ENCODE measurements around the gene ZNF408.

The ZNF408 gene

DNA sequence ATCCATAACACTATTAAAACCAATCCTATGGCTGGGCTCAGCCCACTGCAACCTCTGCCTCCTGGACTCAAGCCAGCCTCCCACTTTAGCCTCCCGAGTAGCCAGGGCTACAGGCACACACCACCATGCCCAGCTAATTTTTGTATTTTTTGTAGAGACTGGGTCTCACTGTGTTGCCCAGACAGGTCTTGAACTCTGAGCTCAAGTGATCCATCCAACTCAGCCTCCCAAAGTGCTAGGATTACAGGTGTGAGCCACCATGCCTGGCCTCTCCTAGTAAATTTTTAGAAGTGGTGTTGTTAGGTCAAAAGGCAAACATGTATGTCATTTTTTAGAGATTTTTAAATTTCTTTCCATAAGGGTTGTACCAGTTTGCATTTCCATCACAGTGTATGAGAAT lies 32.4 kb downstream of the ZNF408 start:
- Histone ChIP-seq H3K27ac (ENCODE audit: low read depth, low read length) (no peak overlapping the region), H3K27me3 (ENCODE audit: control insufficient read depth in 1 of 2, insufficient read depth in 2 of 2, low read length in 2 of 2) (no peaks in the 10 kb centered on the region), H3K4me3 (ENCODE audit: low read depth in 1 of 2, low read length in 2 of 2) (no peak overlapping the region), H3K9me3 (ENCODE audit: low read length) (no peaks in the 10 kb centered on the region), H3K4me1 (ENCODE audit: insufficient read depth, low read length) (no peaks in the 10 kb centered on the region), H3K36me3 (ENCODE audit: insufficient read depth, low read length) (no peaks in the 10 kb centered on the region), H3K9ac (ENCODE audit: low read length) (no peak overlapping the region)

DNA sequence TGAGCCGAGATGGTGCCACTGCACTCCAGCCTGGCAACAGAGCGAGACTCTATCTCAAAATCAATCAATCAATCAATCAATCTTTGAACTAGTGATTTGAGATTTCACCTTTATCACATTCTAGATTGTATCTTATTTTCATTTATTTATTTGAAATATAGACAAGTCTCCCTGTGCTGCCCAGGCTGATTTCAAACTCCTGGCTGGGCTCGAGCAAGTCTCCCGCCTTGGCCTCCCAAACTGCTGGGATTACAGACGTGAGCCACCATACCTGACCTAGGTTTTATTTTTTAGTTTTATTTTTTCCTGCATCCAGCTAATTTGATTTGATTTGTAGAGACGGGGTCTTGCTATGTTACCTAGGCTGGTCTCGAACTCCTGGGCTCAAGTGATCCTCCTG lies 35.3 kb downstream of the ZNF408 start:
- Histone ChIP-seq H3K27ac (ENCODE audit: low read depth, low read length) (no peak overlapping the region), H3K9me3 (ENCODE audit: low read length) (no peaks in the 10 kb centered on the region), H3K9ac (ENCODE audit: low read length) (no peak overlapping the region), H3K4me3 (ENCODE audit: low read depth in 1 of 2, low read length in 2 of 2) (no peak overlapping the region), H3K4me1 (ENCODE audit: insufficient read depth, low read length) (no peaks in the 10 kb centered on the region), H3K27me3 (ENCODE audit: control insufficient read depth in 1 of 2, insufficient read depth in 2 of 2, low read length in 2 of 2) (no peaks in the 10 kb centered on the region), H3K36me3 (ENCODE audit: insufficient read depth, low read length) (no peaks in the 10 kb centered on the region)

DNA sequence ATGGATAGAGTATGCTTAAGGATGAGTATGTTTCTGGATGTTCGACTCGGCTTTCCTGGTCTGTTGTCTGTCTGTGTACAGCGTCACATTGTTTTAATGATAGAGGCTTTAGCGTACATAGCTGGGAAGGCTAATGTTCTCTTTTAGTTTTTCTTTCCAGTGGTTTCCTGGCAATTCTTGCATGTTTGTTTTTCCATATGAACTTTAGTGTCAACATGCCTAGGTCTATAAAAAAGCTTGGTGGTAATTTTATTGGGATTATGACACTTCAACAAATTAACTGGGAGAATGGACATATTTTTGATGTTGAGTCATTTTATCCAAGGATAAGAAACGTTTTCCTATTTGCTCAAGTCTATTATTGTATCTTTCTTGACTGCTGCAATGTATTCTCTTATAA lies 35.8 kb downstream of the ZNF408 start:
- H3K36me3 ChIP-seq (ENCODE audit: insufficient read depth, low read length) = no peaks in the 10 kb centered on the region
- H3K9me3 ChIP-seq (ENCODE audit: low read length) = no peaks in the 10 kb centered on the region
- no peak overlapping the region for H3K9ac ChIP-seq (ENCODE audit: low read length)
- H3K27ac ChIP-seq (ENCODE audit: low read depth, low read length) = no peak overlapping the region
- H3K4me3 ChIP-seq (ENCODE audit: low read depth in 1 of 2, low read length in 2 of 2) = no peak overlapping the region
- H3K4me1 ChIP-seq (ENCODE audit: insufficient read depth, low read length) = no peaks in the 10 kb centered on the region
- no peaks in the 10 kb centered on the region for H3K27me3 ChIP-seq (ENCODE audit: control insufficient read depth in 1 of 2, insufficient read depth in 2 of 2, low read length in 2 of 2)

DNA sequence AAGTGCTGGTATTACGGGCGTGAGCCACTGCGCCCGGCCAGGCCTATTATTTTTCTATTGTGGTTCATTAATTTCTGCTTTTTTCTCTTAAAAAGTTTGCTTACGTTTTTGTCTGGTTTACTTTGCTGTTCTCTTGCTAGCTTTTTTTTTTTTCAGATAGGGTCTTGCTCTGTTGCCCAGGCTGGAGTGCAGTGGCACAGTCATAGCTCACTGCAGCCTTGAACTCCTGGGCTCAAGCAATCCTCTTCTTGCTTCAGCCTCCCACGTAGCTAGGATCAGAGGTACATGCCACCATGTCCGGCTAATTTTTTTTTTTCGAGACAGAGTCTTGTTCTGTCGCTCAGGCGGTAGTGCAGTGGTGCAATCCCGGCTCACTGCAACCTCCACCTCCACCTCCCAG lies 36.9 kb downstream of the ZNF408 start:
- Histone ChIP-seq H3K4me1 (ENCODE audit: insufficient read depth, low read length) (no peaks in the 10 kb centered on the region), H3K36me3 (ENCODE audit: insufficient read depth, low read length) (no peaks in the 10 kb centered on the region), H3K9me3 (ENCODE audit: low read length) (no peaks in the 10 kb centered on the region), H3K27ac (ENCODE audit: low read depth, low read length) (no peak overlapping the region), H3K9ac (ENCODE audit: low read length) (no peak overlapping the region), H3K27me3 (ENCODE audit: control insufficient read depth in 1 of 2, insufficient read depth in 2 of 2, low read length in 2 of 2) (no peaks in the 10 kb centered on the region), H3K4me3 (ENCODE audit: low read depth in 1 of 2, low read length in 2 of 2) (no peak overlapping the region)

DNA sequence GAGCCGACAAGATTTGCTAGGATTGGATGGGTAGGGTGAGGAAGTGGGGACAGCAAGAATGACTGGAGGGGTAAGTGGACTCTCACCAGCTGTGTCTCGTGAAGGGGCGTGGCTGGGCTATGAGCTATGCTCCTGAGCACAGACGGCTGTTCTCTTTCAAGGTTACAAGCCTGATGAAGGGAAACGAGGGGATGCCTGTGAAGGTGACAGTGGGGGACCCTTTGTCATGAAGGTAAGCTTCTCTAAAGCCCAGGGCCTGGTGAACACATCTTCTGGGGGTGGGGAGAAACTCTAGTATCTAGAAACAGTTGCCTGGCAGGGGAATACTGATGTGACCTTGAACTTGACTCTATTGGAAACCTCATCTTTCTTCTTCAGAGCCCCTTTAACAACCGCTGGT lies 38.1 kb downstream of the ZNF408 start:
- no peak overlapping the region for H3K9ac ChIP-seq (ENCODE audit: low read length)
- H3K4me3 ChIP-seq (ENCODE audit: low read depth in 1 of 2, low read length in 2 of 2) = no peak overlapping the region
- no peak overlapping the region for H3K27ac ChIP-seq (ENCODE audit: low read depth, low read length)
- H3K9me3 ChIP-seq (ENCODE audit: low read length) = no peaks in the 10 kb centered on the region
- H3K27me3 ChIP-seq (ENCODE audit: control insufficient read depth in 1 of 2, insufficient read depth in 2 of 2, low read length in 2 of 2) = no peaks in the 10 kb centered on the region
- H3K36me3 ChIP-seq (ENCODE audit: insufficient read depth, low read length) = peaks cover 8% of the 10 kb centered on the region
- no peaks in the 10 kb centered on the region for H3K4me1 ChIP-seq (ENCODE audit: insufficient read depth, low read length)

DNA sequence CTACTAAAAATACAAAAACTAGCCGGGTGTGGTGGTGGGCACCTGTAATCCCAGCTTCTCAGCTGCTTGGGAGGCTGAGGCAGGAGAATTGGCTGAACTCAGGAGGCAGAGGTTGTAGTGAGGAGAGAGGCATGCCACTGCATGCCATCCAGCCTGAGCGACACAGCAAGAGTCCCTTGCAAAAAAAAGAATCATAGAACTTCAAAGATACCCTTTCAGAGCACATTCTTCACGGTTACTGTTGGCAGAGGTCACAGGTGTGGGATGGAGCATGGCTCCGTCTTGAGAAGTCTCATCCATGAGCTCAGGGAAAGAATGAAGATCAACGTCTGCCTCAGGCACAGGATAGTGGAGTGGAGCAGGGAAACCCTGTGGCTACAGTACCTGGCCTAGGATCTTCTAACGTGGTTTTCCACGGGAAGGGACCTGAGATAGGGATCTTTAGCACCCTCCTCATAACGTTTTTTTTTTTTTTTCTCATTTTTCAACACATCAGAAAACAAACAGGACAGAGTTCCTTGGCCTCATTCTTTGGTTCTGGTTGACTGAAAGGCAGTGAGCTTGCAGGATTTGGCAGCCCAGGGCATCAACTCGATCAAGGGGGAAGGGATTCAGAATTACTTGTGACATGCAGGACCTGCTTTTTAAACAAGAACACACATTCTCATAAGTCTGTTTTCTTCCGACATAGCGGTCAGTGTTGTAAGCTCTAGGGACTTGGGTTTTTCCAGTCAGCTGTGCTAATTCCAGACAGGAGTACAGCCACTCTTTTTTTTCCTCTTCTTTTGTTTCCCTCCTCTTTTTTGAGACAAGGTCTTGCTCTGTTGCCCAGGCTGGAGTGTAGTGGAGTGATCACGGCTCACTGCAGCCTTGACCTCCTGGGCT lies 41.0 kb downstream of the ZNF408 start:
- no peaks in the 10 kb centered on the region for H3K9me3 ChIP-seq (ENCODE audit: low read length)
- no peaks in the 10 kb centered on the region for H3K27me3 ChIP-seq (ENCODE audit: control insufficient read depth in 1 of 2, insufficient read depth in 2 of 2, low read length in 2 of 2)
- no peaks in the 10 kb centered on the region for H3K4me1 ChIP-seq (ENCODE audit: insufficient read depth, low read length)
- no peak overlapping the region for H3K4me3 ChIP-seq (ENCODE audit: low read depth in 1 of 2, low read length in 2 of 2)
- no peak overlapping the region for H3K9ac ChIP-seq (ENCODE audit: low read length)
- no peak overlapping the region for H3K27ac ChIP-seq (ENCODE audit: low read depth, low read length)
- peaks cover 36% of the 10 kb centered on the region for H3K36me3 ChIP-seq (ENCODE audit: insufficient read depth, low read length)

DNA sequence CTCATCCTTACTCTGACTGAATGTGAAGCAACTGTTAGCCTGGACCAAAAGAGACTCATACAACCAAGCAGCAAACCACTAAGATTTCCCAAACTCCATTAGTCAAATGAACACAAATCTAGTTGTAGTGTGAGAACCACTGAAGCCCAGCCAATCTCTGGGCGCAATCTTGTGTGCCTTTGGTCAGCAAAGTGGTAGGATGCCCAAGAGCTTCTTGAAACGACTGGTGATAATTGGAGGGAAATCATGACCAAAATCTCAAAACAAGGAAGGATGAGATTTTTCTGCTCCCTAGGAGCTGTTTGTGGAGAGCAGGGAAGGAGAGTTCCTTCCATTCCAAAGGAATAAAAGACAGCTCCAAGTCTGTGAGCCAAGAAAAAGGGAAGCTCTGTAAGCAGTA lies 42.2 kb downstream of the ZNF408 start:
- Histone ChIP-seq H3K27ac (ENCODE audit: low read depth, low read length) (no peak overlapping the region), H3K4me1 (ENCODE audit: insufficient read depth, low read length) (no peaks in the 10 kb centered on the region), H3K9me3 (ENCODE audit: low read length) (no peaks in the 10 kb centered on the region), H3K27me3 (ENCODE audit: control insufficient read depth in 1 of 2, insufficient read depth in 2 of 2, low read length in 2 of 2) (no peaks in the 10 kb centered on the region), H3K9ac (ENCODE audit: low read length) (no peak overlapping the region), H3K4me3 (ENCODE audit: low read depth in 1 of 2, low read length in 2 of 2) (no peak overlapping the region), H3K36me3 (ENCODE audit: insufficient read depth, low read length) (peaks cover 46% of the 10 kb centered on the region)

DNA sequence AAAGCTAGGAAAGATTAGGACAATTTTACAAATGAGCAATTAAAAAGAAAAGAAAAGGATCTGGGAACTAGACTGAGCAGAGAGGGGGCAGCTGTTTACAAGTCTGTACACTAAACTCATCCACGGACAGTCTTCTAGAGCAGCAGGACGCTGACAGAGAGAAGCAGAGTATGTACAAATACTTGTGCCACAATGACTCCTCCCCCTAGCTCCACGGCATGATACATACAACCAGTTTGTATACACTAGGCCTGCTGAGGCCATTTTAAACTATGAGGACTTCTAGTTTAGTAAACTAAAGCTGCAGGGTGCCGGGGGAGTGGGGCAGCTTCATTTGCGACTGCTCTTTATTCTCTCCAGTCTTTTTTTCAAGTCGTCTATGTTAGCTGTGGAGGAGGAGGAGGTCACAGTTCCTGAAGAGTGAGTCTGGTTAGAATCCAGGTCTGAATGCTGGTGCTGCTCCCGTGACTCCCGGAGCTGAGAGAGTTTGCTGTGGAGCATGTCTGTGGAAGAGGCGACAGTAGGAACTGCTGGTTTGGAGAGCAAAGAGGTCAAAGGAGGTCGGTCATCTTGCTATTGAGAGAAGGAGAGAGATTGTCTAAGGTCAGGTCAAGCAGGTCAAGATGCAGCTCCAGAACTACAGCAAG lies 43.0 kb downstream of the ZNF408 start:
- H3K4me1 ChIP-seq (ENCODE audit: insufficient read depth, low read length) = no peaks in the 10 kb centered on the region
- no peaks in the 10 kb centered on the region for H3K27me3 ChIP-seq (ENCODE audit: control insufficient read depth in 1 of 2, insufficient read depth in 2 of 2, low read length in 2 of 2)
- H3K27ac ChIP-seq (ENCODE audit: low read depth, low read length) = no peak overlapping the region
- no peak overlapping the region for H3K4me3 ChIP-seq (ENCODE audit: low read depth in 1 of 2, low read length in 2 of 2)
- H3K36me3 ChIP-seq (ENCODE audit: insufficient read depth, low read length) = peaks cover 46% of the 10 kb centered on the region
- no peaks in the 10 kb centered on the region for H3K9me3 ChIP-seq (ENCODE audit: low read length)
- no peak overlapping the region for H3K9ac ChIP-seq (ENCODE audit: low read length)

DNA sequence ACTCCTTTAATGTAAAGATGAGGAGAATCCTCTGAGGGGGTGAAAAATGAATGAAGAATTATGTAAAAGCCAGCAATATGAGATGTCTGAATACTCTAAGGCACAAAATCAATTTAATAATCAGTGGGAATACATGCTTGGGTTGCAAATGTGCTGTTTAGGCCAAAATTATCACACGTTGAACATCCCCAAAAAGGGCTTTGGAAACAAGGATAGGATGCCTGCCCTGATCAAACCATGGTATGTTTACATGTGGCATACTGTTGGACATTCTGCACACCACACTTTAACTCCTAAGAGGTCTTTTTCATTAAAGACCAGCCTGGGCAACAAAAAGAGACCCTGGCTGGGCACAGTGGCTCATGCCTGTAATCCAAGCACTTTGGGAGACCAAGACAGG lies 44.5 kb downstream of the ZNF408 start:
- no peaks in the 10 kb centered on the region for H3K27me3 ChIP-seq (ENCODE audit: control insufficient read depth in 1 of 2, insufficient read depth in 2 of 2, low read length in 2 of 2)
- H3K27ac ChIP-seq (ENCODE audit: low read depth, low read length) = no peak overlapping the region
- no peaks in the 10 kb centered on the region for H3K4me1 ChIP-seq (ENCODE audit: insufficient read depth, low read length)
- H3K36me3 ChIP-seq (ENCODE audit: insufficient read depth, low read length) = peaks cover 52% of the 10 kb centered on the region
- no peaks in the 10 kb centered on the region for H3K9me3 ChIP-seq (ENCODE audit: low read length)
- H3K9ac ChIP-seq (ENCODE audit: low read length) = no peak overlapping the region
- H3K4me3 ChIP-seq (ENCODE audit: low read depth in 1 of 2, low read length in 2 of 2) = no peak overlapping the region

DNA sequence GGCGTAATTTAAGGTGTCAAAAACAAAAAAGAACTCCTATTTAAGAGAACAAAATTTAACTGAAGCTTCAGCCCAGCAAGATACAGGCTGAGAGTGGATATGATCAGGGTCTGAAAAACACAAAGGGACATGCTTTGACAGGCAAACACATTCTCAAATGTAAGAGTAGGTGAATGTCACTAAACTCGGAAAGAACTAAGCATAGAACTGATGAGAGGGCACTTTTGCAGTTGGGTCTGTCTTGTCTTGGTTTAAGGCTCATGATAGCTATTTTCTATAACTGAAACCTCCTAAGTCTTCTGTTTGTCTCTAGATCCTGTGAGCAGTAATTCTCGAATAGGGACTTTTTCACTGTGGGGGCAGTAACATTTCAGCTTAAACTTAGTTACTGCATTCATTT lies 45.2 kb downstream of the ZNF408 start:
- Histone ChIP-seq H3K4me3 (ENCODE audit: low read depth in 1 of 2, low read length in 2 of 2) (no peak overlapping the region), H3K36me3 (ENCODE audit: insufficient read depth, low read length) (peaks cover 58% of the 10 kb centered on the region), H3K9ac (ENCODE audit: low read length) (no peak overlapping the region), H3K27ac (ENCODE audit: low read depth, low read length) (no peak overlapping the region), H3K27me3 (ENCODE audit: control insufficient read depth in 1 of 2, insufficient read depth in 2 of 2, low read length in 2 of 2) (no peaks in the 10 kb centered on the region), H3K9me3 (ENCODE audit: low read length) (no peaks in the 10 kb centered on the region), H3K4me1 (ENCODE audit: insufficient read depth, low read length) (no peaks in the 10 kb centered on the region)

DNA sequence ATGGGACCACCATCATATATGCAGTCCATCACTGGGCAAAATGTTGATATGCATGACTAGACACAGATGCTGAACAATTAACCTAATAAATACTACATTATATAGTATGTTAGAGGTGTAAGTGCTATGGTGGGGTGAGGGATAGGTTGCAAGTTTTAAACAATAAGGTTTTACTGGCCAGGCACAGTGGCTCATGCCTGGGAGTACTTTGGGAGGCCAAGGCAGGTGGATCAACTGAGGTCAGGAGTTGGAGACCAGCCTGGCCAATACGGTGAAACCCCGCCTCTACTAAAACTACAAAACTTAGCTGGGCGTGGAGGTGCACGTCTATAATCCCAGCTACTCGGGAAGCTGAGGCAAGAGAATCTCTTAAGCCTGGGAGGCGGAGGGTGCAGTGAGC lies 46.3 kb downstream of the ZNF408 start:
- H3K9ac ChIP-seq (ENCODE audit: low read length) = no peak overlapping the region
- H3K36me3 ChIP-seq (ENCODE audit: insufficient read depth, low read length) = peaks cover 65% of the 10 kb centered on the region
- no peaks in the 10 kb centered on the region for H3K4me1 ChIP-seq (ENCODE audit: insufficient read depth, low read length)
- no peak overlapping the region for H3K4me3 ChIP-seq (ENCODE audit: low read depth in 1 of 2, low read length in 2 of 2)
- no peaks in the 10 kb centered on the region for H3K9me3 ChIP-seq (ENCODE audit: low read length)
- no peaks in the 10 kb centered on the region for H3K27me3 ChIP-seq (ENCODE audit: control insufficient read depth in 1 of 2, insufficient read depth in 2 of 2, low read length in 2 of 2)
- H3K27ac ChIP-seq (ENCODE audit: low read depth, low read length) = no peak overlapping the region
